SK-N-MC (cell line): Measurements from ENCODE around the gene SPINK8.

Experiments used
- EZH2 ChIP-seq: fragments of 200-600 bp; sonication (generic); IDR thresholded peaks from one replicate; pipeline ENCODE4 v1.6.1; 2017; ENCODE audit warnings: antibody characterized with exemption
- POLR2AphosphoS5 ChIP-seq: IDR thresholded peaks from 2 replicates; pipeline ENCODE4 v1.6.1; 2012; ENCODE audit warnings: mild to moderate bottlenecking, low read depth, low read length, borderline replicate concordance

DNA sequence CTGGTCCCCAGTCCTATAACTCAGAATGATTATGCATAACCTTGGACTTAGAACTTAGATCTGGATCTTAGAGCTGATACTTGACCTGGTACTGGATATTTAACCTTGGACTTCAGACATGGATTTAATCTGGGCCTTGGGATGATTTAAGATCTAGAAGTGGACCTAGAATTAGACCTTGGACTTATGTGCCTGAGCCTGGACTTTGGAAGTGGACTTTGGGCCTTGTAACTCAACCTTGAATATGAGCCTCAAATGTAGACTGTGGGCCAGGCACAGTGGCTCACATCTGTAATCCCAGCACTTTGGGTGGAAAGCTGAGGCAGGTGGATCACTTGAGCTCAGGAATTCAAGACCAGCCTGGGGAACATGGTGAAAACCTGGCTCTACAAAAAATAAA is 46.4 kb downstream of the SPINK8 start:
- TF ChIP-seq EZH2 (no peak), POLR2AphosphoS5 (no peak)
